GM23248 (cell line): ENCODE measurements around the gene SERPINA7. TPM values are rescaled to one million over a fixed set of nuclear protein-coding genes. Genes with fewer than 3 reads are reported as not detected.
"Not testable (repeated sequence)": the region's sequence is repeated elsewhere in the genome, so short reads cannot be mapped to it uniquely, and the experiment has no call there.

Source experiments
- DNase-seq: peaks from one replicate; pipeline ENCODE4 v3.0.0-alpha.2; 2015
- H2AFZ ChIP-seq: fragments of 200-600 bp; sonication (generic); 2 replicates; pipeline ENCODE4 v1.6.1; 2016; ENCODE audit warnings: antibody characterized with exemption
- H3F3A ChIP-seq: fragments of 200-600 bp; sonication (generic); 2 replicates; pipeline ENCODE4 v1.6.1; 2016; ENCODE audit warnings: mild to moderate bottlenecking, antibody characterized with exemption, mixed run types; ENCODE audit not compliant: insufficient read depth
- H3K27ac ChIP-seq: fragments of 200-600 bp; sonication (generic); 2 replicates; pipeline ENCODE4 v1.5.1; 2016; ENCODE audit warnings: mild to moderate bottlenecking
- H3K27me3 ChIP-seq: fragments of 200-600 bp; sonication (generic); replicated peaks from 2 replicates; pipeline ENCODE4 v1.6.1; 2016; ENCODE audit warnings: mild to moderate bottlenecking; ENCODE audit not compliant: insufficient read depth
- H3K36me3 ChIP-seq: fragments of 200-600 bp; sonication (generic); 2 replicates; pipeline ENCODE4 v1.6.1; 2016; ENCODE audit warnings: low read depth, mild to moderate bottlenecking
- H3K4me1 ChIP-seq: fragments of 200-600 bp; sonication (generic); 2 replicates; pipeline ENCODE4 v1.6.1; 2016; ENCODE audit warnings: mild to moderate bottlenecking; ENCODE audit not compliant: insufficient read depth
- H3K4me2 ChIP-seq: fragments of 200-600 bp; sonication (generic); one replicate; pipeline ENCODE4 v1.6.1; 2016; ENCODE audit warnings: mild to moderate bottlenecking; ENCODE audit not compliant: unreplicated experiment
- H3K4me3 ChIP-seq: fragments of 200-600 bp; sonication (generic); 2 replicates; pipeline ENCODE4 v1.5.1; 2016; ENCODE audit warnings: mild to moderate bottlenecking
- H3K79me2 ChIP-seq: fragments of 200-600 bp; sonication (generic); 2 replicates; pipeline ENCODE4 v1.6.1; 2016; ENCODE audit warnings: mild to moderate bottlenecking; ENCODE audit not compliant: insufficient read depth
- H3K9ac ChIP-seq: fragments of 200-600 bp; sonication (generic); 2 replicates; pipeline ENCODE4 v1.6.1; 2016; ENCODE audit warnings: mild to moderate bottlenecking
- H3K9me2 ChIP-seq: fragments of 200-600 bp; sonication (generic); 2 replicates; pipeline ENCODE4 v1.6.1; 2016; ENCODE audit warnings: mixed run types, mild to moderate bottlenecking, moderate library complexity; ENCODE audit not compliant: insufficient read depth
- H3K9me3 ChIP-seq: fragments of 200-600 bp; sonication (generic); one replicate; pipeline ENCODE4 v1.6.1; 2017; ENCODE audit warnings: low read depth
- H4K20me1 ChIP-seq: fragments of 200-600 bp; sonication (generic); 2 replicates; pipeline ENCODE4 v1.6.0; 2016; ENCODE audit not compliant: insufficient read depth
- EZH2 ChIP-seq: fragments of 200-600 bp; sonication (generic); IDR thresholded peaks from 2 replicates; pipeline ENCODE4 v1.6.1; 2018; ENCODE audit warnings: antibody characterized with exemption, mild to moderate bottlenecking; ENCODE audit not compliant: insufficient read depth, poor library complexity, severe bottlenecking
- EZH2phosphoT487 ChIP-seq: fragments of 200-600 bp; sonication (generic); IDR thresholded peaks from 2 replicates; pipeline ENCODE4 v1.6.1; 2018; ENCODE audit warnings: antibody characterized with exemption, moderate library complexity, mild to moderate bottlenecking, low read depth; ENCODE audit not compliant: insufficient read depth
- WGBS, 2 experiments: methylation state at CpG; one replicate each; pipeline ENCODE4 v1.1.6; 2015 to 2017; ENCODE audit warnings: low lambda C conversion rate in 2 of 2, low coverage in 1 of 2; ENCODE audit errors: missing lambda C conversion rate in 2 of 2; 5-methylcytosine and 5-hydroxymethylcytosine counted together
- in situ Hi-C: fragments of 300-500 bp; cut with MboI; formaldehyde crosslinking; loops from 2 replicates; pipeline ENCODE4 v1.15.0; 2020
- polyA plus RNA-seq: library from polyadenylated mRNA; unstranded; fragments of >200 nt; fragmentation: Nextera tagmentation; extraction: Ambion mirVana; gene quantifications from 2 replicates; pipeline ENCODE4 v1.2.1, GENCODE V29; 2016
- total RNA-seq: library from RNA; depleted of rRNA; stranded (reverse); fragments of >200 nt; shearing (Covaris generic); gene quantifications from 2 replicates; pipeline ENCODE4 v1.2.3, GENCODE V29; 2014; rRNA removed

The SERPINA7 gene
- total and polyA plus RNA-seq, 2 experiments from 2014 or later: not detected

DNA sequence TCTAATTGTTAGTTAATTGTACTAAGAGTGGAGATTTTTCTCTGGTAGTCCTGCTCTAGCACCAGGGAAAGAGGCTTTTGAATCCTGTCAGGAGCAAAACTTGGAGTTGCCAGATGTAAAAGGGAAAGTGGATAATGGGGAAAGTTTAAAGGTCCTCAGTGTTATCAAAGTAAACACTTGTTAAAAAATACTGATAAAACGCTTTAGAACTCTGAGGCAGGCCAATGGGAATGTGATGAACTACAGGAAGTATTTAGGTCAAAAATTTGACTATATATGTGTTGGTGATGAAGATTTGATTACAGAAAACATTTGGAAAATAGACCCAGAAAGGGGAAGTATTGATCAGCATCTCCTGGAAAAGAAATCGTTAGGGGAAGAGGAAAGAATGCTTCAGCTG is 32.8 kb downstream of the SERPINA7 start:
- 14 to 18% methylated on average over 2 of the region's 2 CpGs for WGBS, 2 experiments
- no peak overlapping the region for H3K4me3 ChIP-seq
- H3K9me3 ChIP-seq: no peaks in the 10 kb centered on the region
- H2AFZ ChIP-seq: no peak overlapping the region
- no peak for DNase-seq
- H3K4me2 ChIP-seq: no peak overlapping the region
- H4K20me1 ChIP-seq: no peaks in the 10 kb centered on the region
- in situ Hi-C loops: no loop called here
- H3K27me3 ChIP-seq: no peaks in the 10 kb centered on the region
- H3K79me2 ChIP-seq: no peaks in the 10 kb centered on the region
- H3K36me3 ChIP-seq: no peaks in the 10 kb centered on the region
- H3K4me1 ChIP-seq: no peaks in the 10 kb centered on the region
- H3K9ac ChIP-seq: no peak overlapping the region
- TF ChIP-seq EZH2 (no peak), EZH2phosphoT487 (no peak)
- H3F3A ChIP-seq: no peaks in the 10 kb centered on the region
- no peak overlapping the region for H3K27ac ChIP-seq
- no peaks in the 10 kb centered on the region for H3K9me2 ChIP-seq

DNA sequence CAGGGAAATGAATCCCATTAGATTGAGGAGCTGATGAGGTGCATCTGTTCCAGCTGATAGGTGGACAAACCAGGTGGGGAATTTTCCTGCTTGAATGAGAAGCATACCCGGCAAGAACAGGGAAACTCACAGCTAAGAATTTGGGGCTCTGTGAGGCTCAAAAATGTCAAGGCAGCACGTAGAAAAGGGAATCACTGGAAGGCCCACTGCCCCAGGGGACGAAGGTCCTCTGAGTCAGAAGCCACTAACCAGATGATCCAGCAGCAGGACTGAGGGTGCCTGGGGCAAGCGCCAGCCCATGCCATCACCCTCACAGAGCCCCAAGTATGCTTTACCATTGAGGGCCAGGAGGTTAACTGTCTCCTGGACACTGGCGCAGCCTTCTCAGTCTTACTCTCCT is 37.9 kb downstream of the SERPINA7 start:
- DNase-seq, H3F3A ChIP-seq, H2AFZ ChIP-seq, H3K27ac ChIP-seq, H3K9me2 ChIP-seq, H3K9ac ChIP-seq, H3K4me3 ChIP-seq, H3K4me2 ChIP-seq, H3K4me1 ChIP-seq, H3K36me3 ChIP-seq, H3K9me3 ChIP-seq, H3K79me2 ChIP-seq, H4K20me1 ChIP-seq, H3K27me3 ChIP-seq, in situ Hi-C loops: not testable (repeated sequence)
- 7 to 21% methylated on average over 2 to 3 of the region's 5 CpGs for WGBS, 2 experiments

DNA sequence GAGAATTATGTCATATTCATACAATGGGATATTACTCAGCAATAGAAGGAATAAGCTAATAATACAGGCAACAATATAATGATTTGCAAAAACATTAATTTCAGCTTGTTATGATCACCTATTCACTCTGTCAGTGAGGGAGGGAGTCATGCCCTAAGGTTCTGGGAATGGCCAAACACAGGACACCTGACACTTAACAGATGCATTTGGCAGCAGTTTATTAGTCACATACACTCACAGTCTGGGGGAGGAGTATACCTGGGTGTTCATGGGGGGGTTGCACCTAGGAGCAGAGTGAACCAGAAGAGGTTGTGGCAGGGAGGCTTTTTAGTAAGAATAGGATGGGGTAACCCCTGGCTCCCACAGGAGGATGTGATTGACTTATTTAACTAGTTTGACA is 38.3 kb downstream of the SERPINA7 start:
- no peak overlapping the region for H2AFZ ChIP-seq
- no peak for DNase-seq
- H3K36me3 ChIP-seq: no peaks in the 10 kb centered on the region
- H3K27me3 ChIP-seq: no peaks in the 10 kb centered on the region
- H3K4me2 ChIP-seq: no peak overlapping the region
- no peak overlapping the region for H3K9ac ChIP-seq
- no peaks in the 10 kb centered on the region for H3F3A ChIP-seq
- TF ChIP-seq EZH2phosphoT487: no peak
- H3K4me1 ChIP-seq: no peaks in the 10 kb centered on the region
- in situ Hi-C loops: no loop called here
- no peaks in the 10 kb centered on the region for H4K20me1 ChIP-seq
- H3K9me2 ChIP-seq: no peaks in the 10 kb centered on the region
- H3K4me3 ChIP-seq: no peak overlapping the region
- H3K79me2 ChIP-seq: no peaks in the 10 kb centered on the region
- H3K9me3 ChIP-seq: no peaks in the 10 kb centered on the region
- no peak overlapping the region for H3K27ac ChIP-seq

GRCh38 chrX:105999294-105999693 is 39.2 kb downstream of the SERPINA7 start:
- Histone ChIP-seq H3K9me3 (no peaks in the 10 kb centered on the region), H3K79me2 (no peaks in the 10 kb centered on the region), H3K9ac (no peak overlapping the region), H3K4me2 (no peak overlapping the region), H3K4me1 (no peaks in the 10 kb centered on the region), H3K36me3 (no peaks in the 10 kb centered on the region), H3K4me3 (no peak overlapping the region), H3K9me2 (no peaks in the 10 kb centered on the region), H3F3A (no peaks in the 10 kb centered on the region), H2AFZ (no peak overlapping the region), H3K27ac (no peak overlapping the region), H3K27me3 (no peaks in the 10 kb centered on the region), H4K20me1 (no peaks in the 10 kb centered on the region)
- in situ Hi-C loops: no loop called here
- no peak for TF ChIP-seq EZH2
- TF ChIP-seq EZH2phosphoT487: no peak
- no peak for DNase-seq
- WGBS, 2 experiments: 0% methylated on average over 1 of the region's 1 CpG

DNA sequence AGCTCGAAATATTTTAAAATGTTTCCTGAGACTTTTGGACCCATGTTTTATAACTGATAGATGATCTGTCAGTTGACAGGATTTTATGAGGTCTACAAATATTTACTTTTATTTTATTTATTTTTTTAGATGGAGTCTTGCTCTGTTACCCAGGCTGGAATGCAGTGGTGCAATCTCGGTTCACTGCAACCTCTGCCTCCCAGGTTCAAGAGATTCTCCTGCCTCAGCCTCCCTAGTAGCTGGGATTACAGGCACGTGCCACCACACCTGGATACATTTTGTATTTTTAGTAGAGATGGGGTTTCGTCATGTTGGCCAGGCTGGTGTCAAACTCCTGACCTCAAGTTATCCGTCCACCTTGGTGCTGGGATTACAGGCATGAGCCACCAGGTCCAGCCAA is 50.0 kb downstream of the SERPINA7 start:
- H3K9me3 ChIP-seq, H3F3A ChIP-seq, H3K27ac ChIP-seq, H3K4me2 ChIP-seq, H3K9me2 ChIP-seq, H3K36me3 ChIP-seq, H3K9ac ChIP-seq, in situ Hi-C loops, H4K20me1 ChIP-seq, H3K4me1 ChIP-seq, H3K27me3 ChIP-seq, DNase-seq, H2AFZ ChIP-seq, H3K4me3 ChIP-seq, H3K79me2 ChIP-seq: not testable (repeated sequence)
- 21 to 32% methylated on average over 5 of the region's 5 CpGs for WGBS, 2 experiments

Other genes with a start within 250 kb of the SERPINA7 start
- gene NRK, start 216.2 kb downstream of the SERPINA7 start, total RNA-seq: not detected in 2 replicates
- not detected in 2 replicates for gene NRK, start 216.2 kb downstream of the SERPINA7 start, polyA plus RNA-seq
- not detected in 2 replicates for gene PWWP3B, start 129.6 kb upstream of the SERPINA7 start, total RNA-seq
- gene PWWP3B, start 129.6 kb upstream of the SERPINA7 start, polyA plus RNA-seq: not detected in 2 replicates